K562 (cell line): ENCODE data around the gene LIG3. TPM values are rescaled to one million over a fixed set of nuclear protein-coding genes. Genes with fewer than 3 reads are reported as not detected.
A peak's percentile ranks its signal among the peaks of the same experiment; 100 is the strongest.

Experiments used
- ATF1 ChIP-seq, 2 experiments: fragments of 450-650 bp in 1 of 2; IDR thresholded peaks; 2 replicates each; pipeline ENCODE4 v1.6.1; 2016; ENCODE audit warnings: missing compliant biosample characterization in 1 of 2, missing genetic modification characterization in 1 of 2
- CHD7 ChIP-seq: fragments of 200-600 bp; sonication (generic); IDR thresholded peaks from one replicate; pipeline ENCODE4 v1.6.1; 2012; ENCODE audit warnings: mild to moderate bottlenecking, low read depth, low read length, inconsistent platforms
- GTF3C2 ChIP-seq: IDR thresholded peaks from 3 replicates; pipeline ENCODE4 v1.6.1; 2011; ENCODE audit warnings: borderline replicate concordance, mild to moderate bottlenecking, moderate library complexity; ENCODE audit not compliant: insufficient read length; ENCODE audit errors: extremely low read depth
- KLF1 ChIP-seq: fragments of 450-650 bp; IDR thresholded peaks from 2 replicates; pipeline ENCODE4 v1.6.1; 2016; ENCODE audit warnings: missing genetic modification characterization, missing compliant biosample characterization
- KLF16 ChIP-seq: IDR thresholded peaks from 2 replicates; pipeline ENCODE4 v1.6.1; 2016; ENCODE audit warnings: antibody characterized with exemption
- NFE2 ChIP-seq: IDR thresholded peaks from 2 replicates; pipeline ENCODE4 v1.6.1; 2014; ENCODE audit warnings: antibody characterized with exemption, low read depth
- PHF8 ChIP-seq: fragments of 200-600 bp; sonication (generic); IDR thresholded peaks from 2 replicates; pipeline ENCODE4 v1.6.1; 2012; ENCODE audit warnings: mixed run types, mild to moderate bottlenecking, inconsistent platforms, low read length, moderate library complexity, borderline replicate concordance
- TBL1XR1 ChIP-seq, 2 experiments: IDR thresholded peaks; 2 replicates each; pipeline ENCODE4 v1.6.1; 2012; ENCODE audit warnings: improper control_type of control experiment in 2 of 2, low read length in 2 of 2, mild to moderate bottlenecking in 1 of 2
- TFAP4 ChIP-seq: sonication (generic); formaldehyde crosslinking; IDR thresholded peaks from 2 replicates; pipeline ENCODE4 v1.8.0; 2022; ENCODE audit warnings: missing genetic modification reagents, mild to moderate bottlenecking, moderate library complexity, borderline replicate concordance
- THRAP3 ChIP-seq: fragments of 450-650 bp; IDR thresholded peaks from 2 replicates; pipeline ENCODE4 v1.6.1; 2016; ENCODE audit warnings: mild to moderate bottlenecking, inconsistent platforms, borderline replicate concordance
- polyA plus RNA-seq, 8 experiments: library from polyadenylated mRNA; depleted of rRNA in 4 of 8; stranded (reverse) in 5 of 8; unstranded in 3 of 8; fragments of >200 nt; fragmentation: Nextera tagmentation in 2 of 8; fragmentation: Illumina TruSeq in 1 of 8; extraction: Ambion mirVana in 2 of 8; extraction: Trizol in 1 of 8; gene quantifications; 2 replicates each; pipeline versions ENCODE4 v1.2.1 to v1.2.3, GENCODE V29; 2011 to 2014; ENCODE audit warnings: inconsistent platforms in 1 of 8, missing spikeins in 1 of 8
- total RNA-seq, 7 experiments: library from RNA; depleted of rRNA in 6 of 7; stranded (reverse); fragments of >200 nt in 6 of 7; fragmentation: Illumina TruSeq in 2 of 7; extraction: Trizol in 2 of 7; gene quantifications; 2 replicates each; pipeline versions ENCODE4 v1.2.1 to v1.2.3, GENCODE V29; 2011 to 2021; ENCODE audit warnings: low replicate concordance in 1 of 7

LIG3 gene
- total and polyA plus RNA-seq, 9 of the 15 experiments (the other 6 are each of a cell fraction or from before 2014, with no cell fraction given): 7.6 to 75.0 (median 43.0) TPM

GRCh38 chr17:34980681-34981537 lies 597 bp downstream of the LIG3 start (continued):
- TF ChIP-seq CHD7 (no peak), KLF16 (no peak), THRAP3 (no peak), TFAP4 (CRISPR knock-in tag) (peak; percentile 42; the same call in 1 of the 2 replicates), PHF8 (peak; percentile 79; the same call in 1 of the 2 replicates), KLF1 (tag) (0 out of 2 replicates have a peak, but pooled peaks have one; percentile 53), ATF1 (CRISPR knock-in tag; IDR thresholded peaks at IDR 0.05) (no peak), ATF1 (tag; IDR thresholded peaks at IDR 0.05) (peak; percentile 72), GTF3C2 (peak; percentile 12), NFE2 (no peak), TBL1XR1 (IDR thresholded peaks at IDR 0.05; ENCODE audit: low read length in 2 of 2) (no peak; a peak in 1 of 4 replicates)
